Astrocyte (in vitro differentiated cells and primary cell): Measurements from ENCODE around the gene ANKRD44.

Experiments
- EZH2 ChIP-seq: IDR thresholded peaks from 2 replicates; pipeline ENCODE4 v1.6.1; 2012; ENCODE audit warnings: mild to moderate bottlenecking, low read length, inconsistent platforms; ENCODE audit not compliant: insufficient read depth
- TF ChIP-seq, protein P1 (sequence below): IDR thresholded peaks from 2 replicates; pipeline ENCODE4 v1.5.1; 2011; ENCODE audit warnings: low read depth, mild to moderate bottlenecking, inconsistent platforms, low read length, moderate library complexity; ENCODE audit not compliant: insufficient read depth

DNA sequence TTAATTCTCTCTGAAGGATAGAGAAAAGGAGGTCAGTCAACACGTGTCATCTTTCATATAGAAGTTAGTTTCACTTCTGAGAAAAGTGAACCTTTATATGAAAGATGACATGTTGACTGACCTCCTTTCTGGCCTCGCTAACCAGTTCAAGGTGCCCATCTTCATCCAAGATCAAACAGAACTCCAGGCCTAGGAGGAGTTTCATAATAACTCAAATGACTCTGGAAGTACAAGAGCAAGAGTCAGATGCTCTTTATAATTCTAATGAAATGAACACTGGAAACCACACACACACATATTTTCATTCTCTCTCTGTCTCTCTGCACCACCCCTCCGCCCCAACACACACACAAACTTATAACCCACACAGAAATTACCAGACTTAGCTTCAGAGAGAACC lies 16.3 kb downstream of the ANKRD44 start:
- TF ChIP-seq EZH2: no peak
- TF ChIP-seq, protein P1, sequence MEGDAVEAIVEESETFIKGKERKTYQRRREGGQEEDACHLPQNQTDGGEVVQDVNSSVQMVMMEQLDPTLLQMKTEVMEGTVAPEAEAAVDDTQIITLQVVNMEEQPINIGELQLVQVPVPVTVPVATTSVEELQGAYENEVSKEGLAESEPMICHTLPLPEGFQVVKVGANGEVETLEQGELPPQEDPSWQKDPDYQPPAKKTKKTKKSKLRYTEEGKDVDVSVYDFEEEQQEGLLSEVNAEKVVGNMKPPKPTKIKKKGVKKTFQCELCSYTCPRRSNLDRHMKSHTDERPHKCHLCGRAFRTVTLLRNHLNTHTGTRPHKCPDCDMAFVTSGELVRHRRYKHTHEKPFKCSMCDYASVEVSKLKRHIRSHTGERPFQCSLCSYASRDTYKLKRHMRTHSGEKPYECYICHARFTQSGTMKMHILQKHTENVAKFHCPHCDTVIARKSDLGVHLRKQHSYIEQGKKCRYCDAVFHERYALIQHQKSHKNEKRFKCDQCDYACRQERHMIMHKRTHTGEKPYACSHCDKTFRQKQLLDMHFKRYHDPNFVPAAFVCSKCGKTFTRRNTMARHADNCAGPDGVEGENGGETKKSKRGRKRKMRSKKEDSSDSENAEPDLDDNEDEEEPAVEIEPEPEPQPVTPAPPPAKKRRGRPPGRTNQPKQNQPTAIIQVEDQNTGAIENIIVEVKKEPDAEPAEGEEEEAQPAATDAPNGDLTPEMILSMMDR: no peak
